ENCODE results near the gene TMEM179.

- TF ChIP-seq CTCF (IDR thresholded peaks at IDR 0.05) (no peak), POLR2A (IDR thresholded peaks at IDR 0.05) (no peak)
Observed at GRCh38 chr14:104638190-104638589, 33.6 kb upstream of the TMEM179 start.
